Stimulated activated CD4-positive, alpha-beta T cell treated with anti-CD3 and anti-CD28 coated beads, Interleukin-1b, Interleukin-23, amount 100 ng/mL, for 48 hours (primary cell): ENCODE measurements around the gene CSRP1.
"Not testable (repeated sequence)": the region's sequence is repeated elsewhere in the genome, so short reads cannot be mapped to it uniquely, and the experiment has no call there.

ENCODE experiments used
- DNase-seq: peaks from one replicate; pipeline ENCODE4 v3.0.0-alpha.2; 2020

The CSRP1 gene

DNA sequence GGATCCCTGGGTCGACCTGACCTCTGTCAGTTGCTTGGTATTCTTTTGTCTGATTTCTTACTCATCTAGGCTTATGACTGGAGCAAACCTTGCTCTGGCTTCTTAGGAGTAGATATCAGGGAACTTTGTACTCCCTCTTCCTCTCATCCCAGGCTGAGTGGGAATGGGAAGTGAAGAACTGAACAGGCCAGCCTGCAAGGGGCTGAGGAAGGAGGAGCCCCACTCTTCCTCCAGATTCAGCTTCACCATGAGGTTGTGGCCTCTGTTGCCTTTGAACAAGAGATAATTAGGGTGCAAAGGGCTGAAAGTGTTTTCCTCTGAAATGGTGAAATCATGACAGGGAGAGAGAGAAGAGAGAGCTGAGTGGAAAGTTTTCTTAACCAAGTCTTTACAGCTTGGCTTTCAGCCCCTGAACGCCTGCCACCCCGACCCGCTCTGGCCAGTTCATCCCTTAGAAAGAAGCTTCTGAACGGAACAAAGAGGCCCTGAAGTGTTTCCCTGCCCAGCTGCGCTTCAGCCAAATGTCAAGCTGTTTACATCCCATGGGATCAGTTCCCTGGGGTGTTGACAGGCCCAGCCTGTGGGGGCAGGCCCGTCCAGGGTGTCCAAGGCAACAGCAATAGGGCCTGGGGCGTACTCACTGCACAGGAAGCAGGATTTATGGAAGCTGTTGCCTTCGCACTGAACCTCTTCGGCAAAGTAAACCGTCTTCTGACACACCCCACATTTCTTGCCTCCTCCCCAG, 11.2 kb downstream of the CSRP1 start:
- no peak for DNase-seq

DNA sequence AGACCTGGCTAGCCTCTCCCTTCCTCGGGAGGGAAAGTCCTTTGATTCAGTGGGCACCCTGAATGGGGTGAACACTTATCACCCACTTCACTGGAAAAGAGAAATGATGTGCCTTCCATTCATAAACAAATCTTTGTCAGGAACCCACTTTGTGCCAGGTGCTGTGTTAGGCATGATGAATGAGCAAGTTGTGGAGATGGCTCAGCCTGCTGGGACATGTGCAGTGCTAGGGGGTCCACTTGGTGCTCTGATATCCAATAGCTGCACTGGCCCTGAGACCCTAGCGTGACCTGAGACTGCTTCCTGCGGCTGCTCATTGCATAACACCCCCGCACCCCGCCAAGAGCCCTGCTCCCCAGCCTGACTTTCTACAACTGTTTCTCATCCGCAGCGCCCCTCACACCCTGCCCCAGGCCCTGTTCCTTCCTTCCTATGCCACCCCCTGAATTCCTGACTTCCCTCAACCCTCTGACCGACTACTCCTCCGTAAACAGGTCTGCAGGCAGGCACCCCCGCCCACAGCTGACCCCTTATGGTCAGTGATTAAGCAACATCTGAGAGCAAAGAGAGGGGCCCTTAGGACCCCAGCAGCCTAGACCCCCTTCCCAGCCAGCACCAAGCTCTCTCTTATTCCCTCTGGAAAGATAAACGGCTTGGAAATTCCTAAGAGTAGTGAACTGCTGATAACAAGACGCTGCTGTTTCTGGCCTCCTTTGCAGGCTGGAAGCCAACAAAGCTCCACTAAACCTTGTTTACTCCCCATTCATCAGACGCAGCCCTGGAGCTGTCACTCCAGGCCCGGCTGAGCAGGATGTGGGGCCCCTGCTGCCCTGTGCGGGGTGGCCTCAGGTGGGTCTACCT, 12.9 kb downstream of the CSRP1 start:
- no peak for DNase-seq

DNA sequence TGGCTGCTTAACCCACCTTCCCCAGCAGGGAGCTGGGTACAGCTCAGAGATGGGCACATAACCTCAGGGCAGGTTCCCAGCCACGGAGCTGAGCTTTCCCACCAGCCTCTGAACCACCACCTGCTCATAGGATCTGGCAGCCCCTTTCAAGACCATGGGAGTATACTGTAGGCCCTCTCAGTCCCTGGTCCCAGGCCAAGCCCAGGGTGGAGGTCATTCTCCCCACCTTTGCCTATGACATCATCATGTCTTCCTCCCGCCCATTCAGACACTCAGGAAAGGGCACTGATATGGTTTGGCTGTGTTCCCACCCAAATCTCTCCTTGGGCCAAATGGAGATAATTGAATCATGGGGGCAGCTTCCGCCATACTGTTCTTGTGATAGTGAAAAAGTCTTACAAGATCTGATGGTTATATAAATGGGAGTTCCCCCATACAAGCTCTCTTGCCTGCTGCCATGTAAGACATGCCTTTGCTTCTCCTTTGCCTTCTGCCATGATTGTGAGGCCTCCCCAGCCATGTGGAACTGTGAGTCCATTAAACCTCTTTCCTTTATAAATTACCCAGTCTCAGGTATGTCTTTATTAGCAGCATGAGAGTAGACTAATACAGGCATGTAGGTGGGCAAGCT, 13.8 kb downstream of the CSRP1 start:
- not testable (repeated sequence) for DNase-seq

DNA sequence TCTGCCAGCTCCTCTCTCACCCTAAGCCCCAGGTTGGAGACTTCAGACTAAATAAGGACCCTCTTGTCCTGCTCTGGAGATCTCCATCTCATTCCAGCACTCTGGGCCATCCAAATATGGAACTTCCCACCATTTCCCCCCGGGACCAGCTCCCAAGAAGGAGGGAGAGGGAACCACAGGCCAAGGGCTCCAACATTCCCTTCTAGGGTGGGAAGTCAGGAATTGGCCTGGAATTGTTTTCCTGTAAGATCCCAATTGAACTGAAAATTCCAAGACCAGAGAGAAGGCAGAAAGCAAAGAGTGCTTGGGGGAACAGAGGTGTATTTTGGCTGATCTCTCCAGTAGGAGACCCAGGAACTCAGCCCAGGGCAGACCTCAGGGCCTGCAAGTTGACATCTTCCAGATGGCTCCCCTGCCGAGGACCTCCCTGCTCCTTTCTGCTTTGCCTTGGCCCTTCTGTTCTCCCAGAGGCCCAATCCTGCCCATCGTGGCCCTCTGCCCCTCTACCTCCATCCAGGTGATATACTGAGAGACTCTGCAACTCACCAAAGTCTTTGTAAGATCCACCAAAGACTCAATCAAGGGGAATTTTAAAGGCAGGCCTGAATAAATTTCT, 14.9 kb downstream of the CSRP1 start:
- DNase-seq, result no peak

DNA sequence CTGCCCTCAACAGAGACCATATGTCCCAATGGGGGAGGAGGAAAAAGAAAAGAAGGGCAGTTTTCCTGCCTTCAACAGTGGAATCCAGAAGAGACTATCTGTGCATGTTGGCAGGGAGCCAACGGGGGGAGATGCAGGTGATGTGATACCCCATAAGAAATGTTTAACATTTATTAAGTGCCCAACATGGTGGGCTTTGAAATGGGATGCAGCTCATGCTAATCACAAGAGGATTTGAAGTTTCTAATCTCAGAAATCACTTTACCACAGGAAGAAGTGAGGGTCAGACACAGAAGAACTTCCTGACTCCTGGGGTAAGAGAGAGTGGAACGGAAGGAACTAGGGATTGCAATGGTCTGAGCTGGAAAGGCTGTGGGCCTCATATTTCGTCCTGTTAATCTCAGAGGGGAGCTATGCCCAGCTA, 16.2 kb downstream of the CSRP1 start:
- no peak for DNase-seq

DNA sequence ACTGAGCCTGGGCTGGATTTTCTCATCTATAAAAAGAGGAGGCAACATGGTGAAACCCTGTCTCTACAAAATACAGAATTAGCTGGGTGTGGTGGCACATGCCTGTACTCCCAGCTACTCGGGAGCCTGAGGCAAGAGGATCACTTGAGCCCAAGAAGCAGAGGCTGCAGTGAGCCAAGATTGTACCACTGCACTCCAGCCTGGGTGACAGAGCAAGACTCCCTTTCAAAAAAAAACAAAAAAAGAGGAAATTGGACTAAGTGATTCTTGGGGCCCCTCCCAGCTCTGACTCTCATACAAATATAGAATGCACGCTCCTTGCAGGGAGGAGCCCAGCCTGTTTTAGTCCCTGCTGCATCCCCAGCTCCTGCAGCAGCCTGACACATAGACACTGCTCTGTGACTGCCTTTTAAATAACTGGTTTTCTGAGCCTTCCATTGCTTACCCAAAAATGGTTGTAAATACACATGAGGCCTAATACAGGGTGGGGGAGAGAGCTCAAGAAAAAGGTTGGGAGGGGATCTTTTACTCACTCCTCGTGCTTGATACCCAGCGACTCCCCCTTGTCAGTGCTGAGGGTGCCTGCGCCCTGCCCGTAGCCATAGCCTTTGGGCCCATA, 17.2 kb downstream of the CSRP1 start:
- no peak for DNase-seq

DNA sequence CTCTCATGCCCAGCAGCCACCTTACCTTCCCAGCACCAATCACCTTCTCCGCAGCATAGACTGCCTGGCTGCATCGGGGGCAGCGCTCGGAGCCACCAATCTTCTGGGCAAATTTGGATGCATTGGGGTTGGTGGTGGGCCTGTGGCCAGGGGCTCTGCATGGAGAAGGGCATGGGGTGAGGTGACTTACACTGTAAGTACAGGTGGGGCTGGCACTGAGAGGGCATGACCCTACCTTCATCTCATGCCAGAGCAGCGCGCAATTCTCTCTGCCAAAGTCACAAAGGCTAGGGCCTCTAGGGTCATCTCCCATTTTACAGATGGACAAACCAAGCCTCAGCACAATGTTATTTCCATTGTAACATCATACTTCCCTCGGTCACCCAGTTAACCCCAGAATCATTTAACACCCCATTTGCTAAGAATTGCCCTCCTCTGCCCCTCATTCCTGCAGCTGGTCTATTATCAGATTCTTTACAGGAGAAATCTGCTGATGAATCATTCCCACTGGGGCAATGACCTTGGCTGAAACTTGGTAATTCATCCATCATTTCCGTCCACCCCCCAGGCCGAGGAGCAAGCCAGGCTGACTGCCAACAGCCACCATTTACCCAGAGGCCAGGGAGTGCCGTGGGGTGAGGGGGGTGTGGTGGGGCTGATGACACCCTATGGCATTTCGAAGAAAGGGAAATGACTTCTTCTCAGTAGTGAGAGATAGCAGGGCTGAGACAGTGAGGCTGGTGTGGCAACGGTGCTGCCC, 17.9 kb downstream of the CSRP1 start:
- no peak for DNase-seq

DNA sequence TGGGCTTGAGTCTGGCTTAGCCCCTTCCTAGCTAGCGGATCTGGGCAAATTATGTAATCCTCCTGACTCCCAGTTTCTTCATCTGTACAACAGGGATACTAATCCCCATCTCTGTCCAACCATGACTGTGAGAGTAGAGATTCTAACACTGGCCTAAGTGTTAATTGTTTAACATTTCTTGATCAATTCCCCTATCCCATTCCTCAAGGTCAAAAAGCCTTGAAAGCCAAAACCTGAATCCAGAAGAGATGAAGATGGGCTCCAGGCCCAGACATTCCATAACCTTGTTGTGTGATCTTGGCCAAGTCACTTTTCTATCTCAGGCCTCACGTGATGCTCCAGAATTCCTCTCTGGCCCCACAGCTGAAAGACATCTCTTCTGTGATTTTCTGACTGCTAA, 19.2 kb downstream of the CSRP1 start:
- DNase-seq, result no peak

DNA sequence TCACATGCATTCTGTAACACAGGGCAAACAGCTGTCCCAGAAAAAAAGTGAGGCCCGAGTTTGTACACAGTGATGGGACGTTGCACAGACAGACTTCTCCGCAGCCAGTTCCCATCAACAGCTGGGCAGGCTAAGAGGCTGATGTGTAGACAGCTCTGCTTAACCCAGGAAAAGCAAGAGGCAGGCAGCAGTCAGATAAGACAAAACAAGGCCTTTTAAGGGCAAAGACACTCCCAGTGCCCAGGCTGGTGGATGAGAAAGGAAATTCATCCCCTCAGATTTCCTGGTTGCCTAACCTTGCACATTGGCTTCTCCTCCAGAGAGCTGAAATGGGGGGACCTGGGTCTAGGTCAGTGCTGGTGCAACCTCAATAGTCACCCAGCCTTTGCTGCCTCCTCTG, 20.7 kb downstream of the CSRP1 start:
- no peak for DNase-seq

DNA sequence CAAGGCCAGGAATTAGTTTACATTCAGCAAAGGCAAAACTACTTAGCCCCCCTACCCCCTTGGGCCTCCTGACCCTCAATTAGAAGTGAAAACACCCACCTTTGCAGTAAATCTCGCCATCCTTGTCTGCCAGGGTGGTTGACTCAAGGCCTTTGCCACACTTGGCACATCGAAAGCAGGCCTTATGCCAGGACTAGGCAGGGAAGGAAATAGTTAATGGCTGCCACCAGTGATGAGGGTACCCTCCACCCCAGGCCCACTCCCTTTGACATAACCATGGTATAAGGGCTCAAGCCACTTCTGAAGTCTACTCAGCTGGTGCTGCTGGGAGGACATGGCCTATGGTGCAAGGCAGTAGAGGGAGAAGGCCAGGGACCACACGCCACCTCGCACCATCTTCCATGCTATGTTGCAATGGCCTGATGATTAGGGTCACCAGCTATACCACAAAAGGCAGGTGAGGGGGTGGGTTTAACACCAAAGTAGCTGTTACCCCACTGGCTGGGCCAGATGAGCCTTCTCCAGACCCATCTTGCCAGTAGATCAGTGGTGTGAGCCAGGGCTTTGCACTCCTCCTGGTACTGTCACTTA, 21.6 kb downstream of the CSRP1 start:
- no peak for DNase-seq

DNA sequence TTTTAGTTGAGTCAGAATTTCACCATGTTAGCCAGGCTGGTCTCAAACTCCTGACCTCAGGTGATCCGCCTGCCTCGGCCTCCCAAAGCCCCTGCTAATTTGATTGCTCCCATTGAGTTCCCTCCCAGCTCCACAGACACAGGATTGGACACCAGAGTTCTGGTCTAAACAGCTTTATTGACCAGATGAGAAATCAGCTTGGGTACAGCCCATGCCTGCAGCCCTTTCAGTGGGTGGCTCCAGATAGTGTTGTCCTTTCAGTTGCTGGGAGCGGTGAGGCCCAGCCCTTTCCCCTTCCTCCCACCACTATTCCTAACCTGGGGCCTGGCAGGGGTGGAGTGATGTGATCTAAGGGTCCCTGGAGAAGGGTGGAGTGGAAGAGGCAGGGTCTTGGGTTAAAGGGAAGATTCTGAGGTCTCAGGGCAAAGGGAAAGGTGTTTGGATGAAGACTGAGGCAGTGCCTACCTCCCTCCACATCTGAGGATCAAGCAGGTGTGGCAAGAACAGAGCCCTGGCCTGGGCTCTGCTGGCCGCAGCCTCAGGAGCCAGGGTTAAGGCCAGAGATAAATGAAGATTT, 23.5 kb downstream of the CSRP1 start:
- no peak for DNase-seq

DNA sequence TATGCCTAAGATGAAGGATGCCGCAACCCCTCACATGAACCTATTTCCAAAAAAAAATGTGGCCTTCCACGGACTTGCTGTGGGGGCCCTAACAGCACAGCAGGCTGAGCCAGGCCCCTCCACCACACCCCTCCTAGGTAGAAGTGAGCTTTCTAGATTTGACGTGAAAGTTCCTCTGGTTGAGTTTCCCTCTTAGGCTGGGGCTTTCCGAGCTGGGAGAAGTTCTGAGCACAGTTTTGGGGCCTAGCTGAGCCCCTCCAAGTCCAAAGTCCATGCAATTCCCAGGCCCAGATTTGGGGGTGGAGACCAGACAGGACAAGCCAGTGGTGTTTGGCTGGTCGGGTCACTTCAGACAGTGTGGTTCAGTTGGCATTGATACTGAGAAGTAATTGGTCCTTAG, 24.2 kb downstream of the CSRP1 start:
- no peak for DNase-seq

DNA sequence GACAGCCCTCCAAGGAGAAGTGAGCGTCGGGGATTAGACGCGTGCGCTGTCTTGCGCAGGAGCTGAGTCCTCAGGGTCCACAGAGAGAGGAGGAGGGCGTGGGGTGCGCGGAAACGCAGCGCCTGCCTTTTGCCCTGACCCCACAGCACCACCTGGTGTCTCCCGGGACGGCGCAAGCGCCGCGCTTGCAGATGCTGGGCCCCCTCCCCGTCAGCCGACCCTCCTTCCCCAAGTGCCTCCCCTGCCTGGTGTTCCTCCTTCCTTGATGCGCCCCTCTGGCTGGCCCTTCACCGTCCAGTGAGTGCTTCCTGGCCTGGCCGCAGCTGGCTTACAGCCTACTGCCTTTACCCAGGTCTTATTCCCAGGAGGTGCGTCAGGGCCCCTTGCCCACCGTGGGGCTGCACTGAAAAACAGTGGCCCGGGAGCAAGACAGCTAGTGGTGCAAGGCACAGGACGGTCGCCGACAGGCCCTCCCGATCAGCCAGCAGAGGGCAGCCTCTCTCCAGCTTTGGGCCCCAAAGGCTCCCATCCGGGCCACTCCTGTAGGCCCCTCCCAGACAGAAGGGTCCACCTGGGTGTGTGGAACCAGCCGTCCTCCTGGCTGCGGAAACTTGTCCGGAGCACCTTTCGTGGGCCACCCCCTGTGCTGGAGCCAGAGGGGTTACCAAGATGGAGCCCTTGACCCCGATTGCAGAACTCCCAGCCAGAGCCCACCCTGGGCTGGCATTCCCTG, 25.0 kb downstream of the CSRP1 start:
- DNase-seq, result peak; percentile 81

DNA sequence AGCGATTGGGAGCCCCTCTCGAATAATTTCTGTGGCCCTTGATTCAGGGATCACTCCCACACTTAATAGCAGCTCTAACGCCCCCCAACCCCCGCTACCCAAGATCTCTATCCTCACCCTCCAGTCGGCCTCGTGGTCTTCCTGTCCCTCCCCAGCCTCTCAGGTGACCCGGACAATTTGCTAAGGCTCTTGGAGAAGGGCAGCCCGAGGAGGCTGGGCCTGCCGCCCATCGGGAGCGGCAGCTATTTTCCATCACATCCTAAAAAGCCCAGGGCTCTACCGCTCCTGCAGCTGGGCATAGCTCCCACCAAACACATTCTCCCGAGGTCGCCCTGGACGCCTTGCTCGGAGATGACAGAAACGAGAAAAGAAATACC, 25.9 kb downstream of the CSRP1 start:
- no peak for DNase-seq

DNA sequence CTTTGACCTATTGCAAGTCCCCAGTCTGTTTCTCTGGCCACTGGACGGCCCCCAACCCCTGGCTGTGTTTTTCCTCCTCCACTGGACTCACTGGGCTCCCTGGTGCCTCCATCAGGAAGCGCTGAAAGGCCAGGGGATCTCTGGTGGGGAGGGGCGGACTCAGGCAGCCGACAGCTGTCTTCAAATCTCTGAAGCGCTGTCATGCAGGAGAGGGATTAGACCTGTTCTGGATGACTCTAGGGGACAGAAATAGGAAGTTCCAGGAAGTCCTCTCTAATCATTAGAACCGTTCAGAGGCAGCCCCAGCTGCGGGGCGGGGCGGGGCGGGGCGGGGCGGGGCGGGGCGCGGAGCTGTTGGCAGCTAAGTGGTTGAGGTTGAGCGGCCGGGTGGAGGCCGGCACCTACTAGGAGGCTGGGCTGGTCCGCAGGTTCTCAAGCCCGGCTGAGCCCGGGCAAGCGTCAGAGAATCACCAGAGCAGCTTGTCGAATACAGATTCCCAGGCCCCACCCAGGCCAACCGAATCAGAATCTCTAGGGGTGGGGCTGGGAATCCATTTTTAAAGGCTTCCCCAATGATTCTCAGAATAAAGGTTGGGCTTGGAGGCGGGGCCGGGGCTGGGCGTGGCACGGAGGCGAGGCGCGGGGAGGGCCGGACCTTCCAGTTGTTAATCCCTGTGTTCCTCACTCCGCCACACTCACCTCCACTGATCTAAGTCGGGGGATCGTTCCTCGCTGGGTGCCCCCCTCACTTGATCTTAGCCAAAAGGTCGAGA, 26.5 kb downstream of the CSRP1 start:
- DNase-seq, result peak; percentile 62

DNA sequence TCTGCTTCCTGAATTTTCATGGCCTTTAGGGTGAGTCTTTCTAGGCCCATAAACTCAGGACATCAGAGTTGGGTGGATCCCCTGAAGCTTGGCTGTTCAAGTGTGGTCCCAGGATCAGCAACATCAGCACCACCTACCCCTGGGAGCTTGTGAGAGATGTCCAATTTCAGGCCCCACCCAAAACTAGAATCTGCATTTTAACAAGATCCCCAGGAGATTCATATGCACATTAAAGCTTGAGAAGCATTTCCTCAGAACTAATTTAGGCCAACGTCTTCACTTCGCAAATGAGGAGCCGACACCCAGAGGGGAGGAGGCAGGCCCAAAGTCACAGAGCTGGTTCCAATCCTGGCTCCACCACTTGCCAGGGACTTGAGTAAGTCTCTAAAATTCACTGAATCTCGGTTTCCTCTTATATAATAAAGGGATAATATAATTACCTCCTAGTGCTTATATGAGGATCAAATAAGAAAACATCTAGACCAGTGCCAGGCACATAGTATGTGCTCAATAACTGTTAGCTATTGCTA, 27.7 kb downstream of the CSRP1 start:
- no peak for DNase-seq

DNA sequence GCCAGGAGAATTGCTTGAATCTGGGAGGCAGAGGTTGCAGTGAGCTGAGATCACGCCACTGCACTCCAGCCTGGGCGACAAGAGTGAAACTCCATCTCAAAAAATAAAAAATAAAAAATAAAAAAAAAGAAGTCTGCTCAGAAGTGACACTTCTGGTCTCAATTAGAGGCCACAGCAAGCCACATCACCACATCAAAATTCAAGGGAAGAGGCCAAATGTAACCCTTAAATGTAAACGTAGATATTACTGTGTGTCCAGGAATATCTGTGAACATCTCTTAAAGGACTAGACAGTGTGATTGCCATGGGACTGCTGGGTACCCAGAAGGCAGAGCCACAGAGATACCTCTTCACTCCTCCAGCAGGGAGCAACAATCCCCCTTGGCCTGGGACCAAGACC, 28.3 kb downstream of the CSRP1 start:
- DNase-seq, result not testable (repeated sequence)

DNA sequence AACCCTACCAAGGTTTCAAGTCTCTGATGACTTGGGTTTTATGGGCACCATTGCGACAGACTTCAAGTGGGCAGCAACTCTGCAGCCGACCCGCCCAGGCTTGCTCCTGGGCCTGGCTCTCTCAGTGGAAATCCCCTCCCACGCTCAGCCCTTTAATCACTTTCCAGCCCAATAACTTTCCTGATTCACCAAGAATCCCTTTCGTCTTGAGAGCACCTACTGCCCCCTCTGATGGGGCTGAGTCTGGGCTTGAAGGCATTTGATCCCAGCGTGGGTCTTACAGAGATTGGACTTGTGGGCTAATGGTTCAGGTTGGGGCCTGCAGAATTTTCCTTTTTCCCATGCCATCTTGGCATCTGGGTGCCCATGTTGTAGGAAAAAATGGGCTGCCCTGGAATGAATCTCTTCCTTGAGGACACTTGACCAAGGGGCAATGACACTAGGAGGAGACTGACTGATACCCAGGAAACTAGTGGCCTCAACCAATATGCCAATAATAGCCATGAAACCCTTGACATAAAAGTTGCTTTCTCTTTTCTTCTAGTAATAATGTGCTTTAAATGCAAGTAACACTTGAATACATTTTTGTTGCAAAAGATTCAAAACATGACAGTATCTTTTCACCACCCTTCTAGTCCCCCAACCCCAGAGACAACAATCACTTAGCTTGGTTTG, 30.1 kb downstream of the CSRP1 start:
- no peak for DNase-seq
